NT2/D1 (cell line): ENCODE data around the gene FBXL13.

ENCODE experiments used
- SUZ12 ChIP-seq: IDR thresholded peaks from 2 replicates; pipeline ENCODE4 v1.6.1; 2011; ENCODE audit not compliant: insufficient read length, insufficient read depth; ENCODE audit errors: extremely low read depth
- YY1 ChIP-seq: IDR thresholded peaks from 2 replicates; pipeline ENCODE4 v1.6.1; 2011; ENCODE audit not compliant: insufficient read length, insufficient read depth
- ZNF274 ChIP-seq: IDR thresholded peaks from 2 replicates; pipeline ENCODE4 v1.6.1; 2011; ENCODE audit warnings: mild to moderate bottlenecking, low read depth, low read length

DNA sequence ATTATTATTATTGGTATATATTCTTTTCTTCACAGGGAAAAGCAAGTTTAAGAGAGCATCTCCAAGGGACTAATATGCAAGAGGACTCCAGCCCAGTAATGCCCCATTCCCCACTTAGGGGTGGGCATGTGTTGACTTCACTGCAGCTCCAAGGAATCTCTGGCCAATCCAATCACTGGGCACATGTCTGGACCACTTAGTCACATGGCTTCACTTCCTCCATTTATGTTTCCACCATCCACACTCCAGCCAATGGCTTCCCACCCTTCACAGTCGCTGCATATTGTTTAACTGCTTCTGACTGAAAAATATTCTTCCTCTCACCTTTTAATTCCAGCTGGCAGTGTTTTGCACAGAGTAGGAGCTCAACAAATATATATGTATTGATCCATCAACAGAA lies 43.6 kb downstream of the FBXL13 start:
- no peak for TF ChIP-seq ZNF274
- TF ChIP-seq YY1, result no peak
- TF ChIP-seq SUZ12, result no peak
